Hematopoietic multipotent progenitor cell treated with erythropoietin and hydrocortisone succinate and interleukin-3 and kit ligand, for 4 days (in vitro differentiated cells): ENCODE results near the gene KRT36.

Experiments
- DNase-seq: peaks from one replicate; pipeline ENCODE4 v3.0.0-alpha.2; 2015

The KRT36 gene

DNA sequence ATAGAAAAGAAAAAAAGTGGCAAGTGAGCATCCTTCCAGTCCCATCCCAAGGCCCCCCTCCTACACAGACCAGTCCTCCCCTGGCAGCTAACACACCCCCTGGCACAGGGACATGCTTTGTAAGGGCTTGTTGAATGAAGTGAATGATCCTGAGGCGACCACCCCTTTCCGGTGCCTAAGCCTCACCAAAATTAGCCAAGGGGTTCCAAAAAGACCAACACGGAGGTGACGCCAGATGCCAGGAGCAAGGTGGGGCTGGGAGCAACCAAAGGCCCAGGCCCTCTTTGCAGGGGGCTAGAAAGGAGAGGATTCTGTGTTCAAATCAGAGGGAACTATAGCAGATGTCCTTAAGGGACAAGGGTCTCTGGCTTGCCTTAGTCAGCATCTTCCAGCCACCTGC is 14.3 kb downstream of the KRT36 start:
- DNase-seq = no peak

DNA sequence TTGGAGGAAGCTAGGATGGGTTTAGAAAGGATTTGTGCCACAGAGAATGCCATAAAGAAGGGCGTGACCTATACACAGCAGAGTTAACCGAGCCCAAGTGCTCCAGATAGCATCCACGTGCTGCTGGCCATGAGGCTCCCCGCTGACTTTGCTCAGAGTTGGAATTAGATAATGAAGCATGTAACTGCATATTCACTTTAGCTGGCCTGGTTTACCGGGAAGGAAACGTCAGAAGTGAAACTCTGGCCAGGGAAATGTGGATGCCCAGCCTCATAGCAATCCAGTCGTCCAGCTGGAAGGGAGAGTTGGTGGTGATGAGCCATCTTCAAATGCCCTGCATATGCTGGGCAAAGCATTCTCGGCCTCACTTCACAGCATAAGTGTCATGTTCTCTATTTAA is 14.8 kb downstream of the KRT36 start:
- DNase-seq = no peak

DNA sequence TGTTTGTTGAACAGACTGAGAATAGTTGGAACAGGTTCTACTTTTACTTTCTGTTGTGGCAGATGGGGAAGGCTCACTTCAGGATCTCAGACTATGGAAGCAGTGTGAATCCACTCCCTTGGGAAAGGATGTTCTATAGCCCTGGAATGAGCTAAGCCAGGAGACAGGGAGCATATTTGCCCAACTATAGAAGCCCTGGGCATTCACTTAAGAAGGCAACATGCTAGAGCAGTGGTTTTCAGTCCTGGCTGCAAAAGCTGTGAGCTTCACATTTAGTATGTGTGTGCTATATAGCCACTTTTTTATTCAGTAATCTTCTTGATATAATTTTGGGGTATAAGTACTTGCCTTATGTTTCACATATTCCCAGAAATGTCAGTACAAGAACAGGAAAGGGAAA is 21.4 kb downstream of the KRT36 start:
- DNase-seq = no peak

DNA sequence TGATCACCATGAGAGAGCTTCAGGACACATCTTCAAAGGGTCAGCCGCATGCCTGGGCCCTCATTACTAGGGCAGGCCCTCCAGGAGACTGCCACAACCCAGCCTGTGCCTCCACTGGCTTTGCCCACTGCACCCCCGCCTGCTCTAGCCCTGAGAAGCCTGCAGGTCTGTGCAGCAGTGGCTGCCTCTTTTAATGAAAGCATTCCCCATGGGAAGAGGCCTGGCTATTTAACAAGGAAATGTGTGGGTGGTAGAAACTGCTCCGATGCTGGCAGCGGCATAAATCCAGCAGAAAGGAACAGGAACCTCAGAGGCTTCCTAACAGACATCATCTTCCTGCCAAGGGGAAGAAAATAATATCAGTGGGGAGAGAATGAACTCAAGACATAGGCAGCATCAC is 22.1 kb downstream of the KRT36 start:
- DNase-seq = no peak

DNA sequence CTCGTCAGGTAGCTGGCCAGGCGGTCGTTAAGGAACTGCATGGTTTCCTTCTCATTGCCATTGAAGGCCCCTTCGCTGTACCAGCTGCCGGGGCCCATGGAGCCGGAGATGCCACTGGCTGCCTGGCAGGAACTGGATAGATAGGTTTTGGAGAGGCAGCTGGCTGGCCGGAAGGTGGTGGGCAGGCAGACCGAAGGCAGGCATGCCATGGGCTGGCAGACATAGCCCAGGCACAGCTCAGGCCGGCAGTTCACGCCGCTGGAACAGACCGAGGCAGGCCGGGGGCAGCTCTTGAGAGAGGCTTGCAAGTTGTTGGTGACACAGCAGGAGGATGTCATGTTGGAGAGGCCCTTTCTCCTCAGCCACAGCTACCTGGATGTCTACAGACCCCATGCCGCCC is 22.7 kb downstream of the KRT36 start, which contains the start of gene KRT32:
Gene KRT32 (minus strand): TSS at position 399 of the 400 bp plus-strand sequence. CDS start 61 bp downstream, at position 338.
- no peak for DNase-seq

DNA sequence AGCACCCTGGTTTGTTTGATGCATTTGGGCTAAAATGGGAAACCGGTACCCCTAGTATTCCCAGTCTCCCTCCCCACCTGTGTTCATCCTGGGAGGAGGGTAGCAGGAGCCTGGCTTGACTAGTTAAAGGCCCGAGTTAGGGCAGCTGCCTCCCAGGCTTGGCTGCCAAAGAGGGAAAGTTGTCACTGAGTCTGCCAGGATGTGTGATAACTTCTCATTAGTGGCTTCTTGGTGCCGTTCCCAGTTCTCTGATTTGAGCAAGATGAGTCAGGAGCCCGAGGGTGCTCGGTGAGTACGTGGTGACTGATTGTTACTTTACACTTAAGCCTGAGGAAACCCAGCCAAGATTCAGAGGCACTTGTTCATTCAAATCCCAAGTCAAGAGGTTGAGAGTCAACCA is 25.0 kb downstream of the KRT36 start:
- no peak for DNase-seq

DNA sequence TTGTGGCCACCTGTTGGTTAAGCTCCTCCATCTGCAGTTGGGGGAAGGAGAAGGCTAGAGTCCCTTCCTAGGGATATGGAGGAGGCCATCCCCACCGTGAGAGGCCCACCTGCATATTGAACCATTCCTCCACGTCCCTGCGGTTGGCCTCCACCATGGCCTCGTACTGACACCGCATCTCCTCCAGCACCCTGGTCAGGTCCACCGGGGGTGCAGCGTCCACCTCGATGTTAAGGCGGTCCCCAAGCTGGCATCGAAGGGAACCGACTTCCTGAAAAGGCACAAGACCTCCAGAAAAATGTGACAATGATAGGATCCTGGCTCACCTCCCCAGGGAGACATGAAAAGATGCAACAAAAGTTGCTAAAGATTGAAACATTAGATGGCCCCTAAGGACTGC is 25.5 kb downstream of the KRT36 start:
- DNase-seq = no peak

DNA sequence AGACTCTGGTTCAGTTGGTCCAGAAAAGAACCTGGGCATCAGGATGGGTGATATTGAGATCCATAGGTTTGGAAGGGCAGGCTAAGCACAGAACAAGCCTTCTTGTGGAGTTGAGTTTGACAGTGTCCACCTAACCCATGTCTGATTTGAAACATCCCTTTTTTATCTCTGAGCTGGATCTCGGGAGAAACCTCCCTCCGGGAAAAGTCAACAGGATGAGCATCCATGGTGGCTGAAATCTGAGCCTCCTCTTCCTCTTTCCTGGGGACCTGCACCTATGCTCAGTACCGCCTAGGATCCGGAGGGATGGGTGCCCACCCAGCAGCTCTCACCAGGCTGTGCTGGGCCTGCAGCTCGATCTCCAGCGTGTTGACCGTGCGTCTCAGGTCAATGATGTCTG is 26.0 kb downstream of the KRT36 start:
- no peak for DNase-seq

DNA sequence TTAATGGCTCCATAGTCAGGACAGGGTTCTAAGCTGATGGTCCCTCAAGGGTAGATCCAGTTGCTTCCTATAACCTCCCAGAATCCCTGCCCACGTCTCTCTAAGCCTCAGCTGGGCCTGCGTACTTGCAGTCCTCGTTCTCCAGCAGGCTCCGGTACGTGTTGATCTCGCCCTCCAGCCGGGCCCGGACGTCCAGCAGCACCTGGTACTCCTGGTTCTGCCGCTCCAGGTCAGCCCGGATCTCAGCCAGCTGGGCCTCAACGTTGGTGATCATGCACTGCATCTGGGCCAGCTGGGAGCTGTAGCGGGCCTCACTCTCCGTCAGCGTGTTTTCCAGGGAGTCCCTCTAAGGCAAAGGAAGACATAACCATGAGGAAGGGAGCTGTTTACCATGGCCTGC is 27.0 kb downstream of the KRT36 start:
- DNase-seq = no peak

DNA sequence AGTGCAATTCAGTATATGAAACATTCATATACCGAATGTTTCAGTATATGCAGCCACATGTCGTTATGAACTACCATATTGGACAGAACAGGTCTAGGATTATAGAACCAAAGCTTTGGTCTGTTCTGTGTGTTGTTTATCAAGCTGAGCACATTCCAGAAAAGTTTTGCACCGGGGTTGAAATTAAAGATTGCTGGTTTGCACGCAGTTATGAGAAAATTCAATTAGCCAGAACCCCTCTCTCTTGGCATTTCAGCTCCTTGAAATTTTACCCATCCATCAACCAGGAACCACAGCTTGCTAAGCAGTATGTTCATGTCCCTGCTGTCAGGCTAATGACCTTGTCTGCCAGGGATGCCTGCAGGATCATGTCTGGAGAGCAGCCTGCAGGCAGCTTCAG is 32.0 kb downstream of the KRT36 start:
- DNase-seq = no peak

DNA sequence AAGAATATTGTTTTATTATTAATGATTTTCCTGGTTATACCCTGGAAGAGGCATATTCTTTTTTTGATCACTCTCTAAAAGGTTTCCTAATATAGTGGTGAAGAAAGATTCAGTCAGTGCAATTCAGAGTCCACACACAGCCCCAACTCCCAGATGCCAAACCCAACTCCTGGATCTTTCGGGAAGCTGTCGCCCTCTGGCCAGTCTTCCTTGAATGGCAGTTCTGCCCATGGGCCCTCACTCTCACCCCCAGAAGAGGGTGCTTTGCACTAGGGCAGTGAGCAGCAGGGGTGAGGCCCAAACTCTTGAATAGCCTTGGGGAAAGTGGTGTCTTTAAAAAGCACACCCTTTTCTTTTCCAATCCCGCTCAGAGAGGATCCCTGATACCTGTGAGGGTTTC is 33.5 kb downstream of the KRT36 start:
- no peak for DNase-seq

DNA sequence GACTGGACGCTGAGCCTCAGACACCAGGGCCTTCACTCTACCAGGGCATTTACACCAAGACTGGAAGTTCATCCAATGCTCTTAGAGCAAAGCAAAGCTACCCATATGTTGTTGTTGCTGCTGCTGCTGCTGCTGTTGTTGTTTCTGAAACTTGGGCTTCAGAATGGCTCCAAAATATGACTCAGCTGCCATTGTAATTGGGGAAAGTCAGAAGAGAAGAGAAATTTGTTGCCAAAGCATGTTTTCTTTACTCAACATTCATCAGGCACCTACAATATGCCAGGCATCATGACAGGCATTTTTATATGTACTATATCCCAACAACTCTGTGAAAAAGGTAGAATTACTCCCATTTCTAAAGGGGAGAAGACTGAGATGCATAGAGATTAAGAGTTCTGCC is 34.5 kb downstream of the KRT36 start:
- no peak for DNase-seq

DNA sequence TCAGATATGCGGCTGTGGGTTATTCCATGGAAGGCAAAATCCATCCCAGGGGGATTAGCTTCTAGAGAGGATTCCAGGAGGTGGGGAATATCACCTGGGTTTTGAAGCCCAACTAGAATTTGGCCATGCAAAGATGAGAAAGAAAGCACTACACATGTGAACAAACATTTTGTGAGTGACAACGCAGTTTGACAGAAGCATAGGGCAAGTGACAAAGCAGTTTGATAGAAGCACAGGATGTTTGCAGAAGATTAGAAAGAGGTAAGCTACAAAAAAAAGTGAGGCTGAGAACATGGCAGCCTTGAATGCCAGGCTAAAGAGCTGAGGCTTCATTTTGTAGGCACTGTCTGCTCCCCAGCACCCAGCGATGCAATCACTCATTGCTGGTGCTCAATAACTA is 36.6 kb downstream of the KRT36 start:
- peak; percentile 6 for DNase-seq

DNA sequence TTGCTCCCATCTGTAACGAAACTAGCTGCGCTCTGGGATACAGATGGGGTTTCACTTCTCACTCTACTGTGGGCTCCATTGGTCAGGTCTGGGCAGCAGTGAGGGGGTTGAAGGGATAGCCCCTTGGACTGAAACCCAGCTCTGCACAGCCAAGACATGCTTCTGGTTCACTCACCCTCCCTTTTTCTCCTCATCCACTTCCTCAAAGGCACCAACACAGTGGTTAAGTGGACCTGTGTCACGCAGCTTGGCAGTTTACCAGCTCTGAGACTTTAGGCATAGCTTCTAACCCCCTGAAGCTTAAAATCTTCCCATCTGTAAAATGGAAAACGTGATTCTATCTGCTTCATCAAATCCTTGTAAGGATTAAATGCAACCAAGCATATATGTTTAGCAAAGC is 37.4 kb downstream of the KRT36 start:
- DNase-seq = peak; percentile 74

DNA sequence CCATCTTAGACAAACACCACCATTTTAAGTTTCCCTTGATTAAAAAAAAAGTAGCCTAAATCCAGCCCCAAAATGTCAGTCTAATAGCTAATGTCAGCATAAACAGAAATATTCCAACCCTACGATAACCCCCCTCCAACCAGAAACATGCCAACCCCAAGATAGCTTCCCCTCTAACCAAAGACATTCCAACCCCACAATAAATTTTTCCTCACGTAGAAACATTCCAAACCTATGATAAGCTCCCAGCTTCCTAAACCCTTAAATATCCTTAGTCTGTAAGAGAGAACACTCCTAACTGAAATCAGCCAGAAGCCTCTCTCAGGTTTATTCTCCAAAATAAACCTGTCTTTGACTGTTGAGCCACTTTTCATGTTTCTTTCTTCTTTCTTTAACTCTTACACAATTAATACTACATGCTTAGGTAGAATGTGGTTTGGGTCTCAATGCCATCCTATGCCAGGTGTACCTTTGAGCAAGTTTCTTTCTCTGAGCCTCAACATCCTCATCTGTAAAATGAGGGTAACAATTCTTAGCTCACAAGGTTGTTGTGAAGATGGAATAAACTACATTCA is 38.5 kb downstream of the KRT36 start:
- no peak for DNase-seq

DNA sequence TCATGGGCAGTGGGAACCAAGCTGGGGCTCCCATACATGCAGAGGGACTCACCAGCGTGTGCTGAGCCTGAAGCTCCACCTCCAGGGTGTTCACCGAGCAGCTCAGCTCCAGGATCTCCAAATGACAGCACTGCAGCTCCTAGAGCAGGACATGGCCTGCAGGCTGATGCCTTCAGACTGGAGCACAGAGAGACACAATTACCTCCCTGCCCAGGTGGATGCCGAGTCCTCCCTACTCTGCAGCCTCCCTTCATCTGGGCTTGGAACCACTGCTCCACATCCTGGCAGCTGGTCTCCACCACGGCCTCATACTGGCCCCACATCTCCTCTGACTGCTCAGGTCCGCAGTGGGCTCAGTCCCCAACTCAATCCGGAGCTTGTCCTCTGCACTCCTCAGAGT is 40.7 kb downstream of the KRT36 start:
- DNase-seq = no peak

DNA sequence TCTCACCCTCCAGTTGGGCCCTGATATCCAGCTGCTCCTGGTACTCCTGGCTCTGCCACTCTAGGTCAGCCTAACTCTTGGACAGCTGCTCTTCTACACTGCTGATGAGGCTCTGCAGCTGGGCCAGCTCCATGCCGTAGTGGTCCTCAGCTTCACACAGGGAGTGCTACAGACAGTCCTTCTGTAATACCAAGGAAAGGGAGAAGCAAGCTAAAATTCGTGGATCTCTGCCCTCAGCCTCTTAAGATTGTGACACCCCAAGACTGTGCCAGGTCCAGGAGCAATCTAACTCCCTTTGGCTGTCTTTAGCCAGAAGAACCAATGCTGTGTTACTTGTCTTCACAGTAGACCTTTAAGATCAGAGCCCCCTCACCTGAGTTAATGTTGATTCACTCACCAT is 41.2 kb downstream of the KRT36 start:
- DNase-seq = no peak

DNA sequence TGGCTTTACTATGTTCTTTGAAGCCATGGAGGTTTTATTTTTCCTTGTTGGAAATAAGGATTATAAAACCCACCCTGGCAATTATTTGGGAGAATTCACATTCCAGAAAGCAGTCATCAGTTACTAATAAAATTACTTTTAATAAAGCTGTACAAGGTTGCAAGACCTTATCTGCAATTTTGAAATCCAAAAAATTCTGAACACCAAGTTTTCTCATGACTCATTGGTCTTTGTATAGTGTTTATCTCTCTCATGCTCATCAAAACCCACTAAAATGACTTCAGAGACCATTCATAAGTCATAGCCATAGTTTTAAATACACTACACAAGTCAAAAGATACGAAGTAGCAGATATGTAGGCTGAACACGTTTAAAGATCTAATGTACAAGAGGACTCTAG is 42.9 kb downstream of the KRT36 start:
- DNase-seq = no peak

DNA sequence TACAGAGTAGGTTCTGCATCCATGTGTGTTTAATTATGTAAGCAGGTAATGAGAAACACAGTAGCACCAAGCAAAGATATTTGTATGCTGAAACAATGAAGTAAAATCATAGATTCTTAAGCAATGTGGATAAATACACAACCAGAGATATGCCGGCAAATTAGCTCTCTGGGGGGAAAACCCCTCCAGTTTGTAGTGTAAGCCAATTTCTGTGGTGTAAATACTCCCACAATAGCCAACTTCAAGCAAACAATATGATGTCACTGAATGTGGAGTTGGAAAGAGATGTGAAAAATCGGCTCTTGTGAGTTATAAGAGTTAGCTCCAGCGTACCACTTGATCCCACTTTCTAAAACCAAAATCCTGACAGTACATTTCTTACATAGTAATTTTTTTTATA is 45.1 kb downstream of the KRT36 start:
- no peak for DNase-seq

DNA sequence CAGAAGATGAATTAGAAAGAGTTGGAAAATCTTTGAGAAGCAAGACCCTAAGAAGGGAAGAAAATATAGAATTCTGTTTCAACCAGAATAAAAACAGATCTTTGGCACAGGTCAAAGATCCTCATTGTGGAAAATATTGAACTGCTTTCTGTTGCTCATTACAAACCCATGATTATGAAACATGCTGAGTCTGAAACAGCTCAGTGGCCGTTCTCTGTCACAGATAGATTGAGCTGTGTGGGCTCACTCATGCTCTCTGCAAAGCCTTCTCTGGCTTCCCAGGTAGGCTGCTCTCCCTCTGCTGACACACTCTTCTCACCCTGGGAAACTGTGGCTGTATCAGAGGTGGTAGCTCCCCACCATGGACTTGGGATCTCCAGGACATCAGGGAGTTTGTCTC is 45.5 kb downstream of the KRT36 start:
- no peak for DNase-seq

DNA sequence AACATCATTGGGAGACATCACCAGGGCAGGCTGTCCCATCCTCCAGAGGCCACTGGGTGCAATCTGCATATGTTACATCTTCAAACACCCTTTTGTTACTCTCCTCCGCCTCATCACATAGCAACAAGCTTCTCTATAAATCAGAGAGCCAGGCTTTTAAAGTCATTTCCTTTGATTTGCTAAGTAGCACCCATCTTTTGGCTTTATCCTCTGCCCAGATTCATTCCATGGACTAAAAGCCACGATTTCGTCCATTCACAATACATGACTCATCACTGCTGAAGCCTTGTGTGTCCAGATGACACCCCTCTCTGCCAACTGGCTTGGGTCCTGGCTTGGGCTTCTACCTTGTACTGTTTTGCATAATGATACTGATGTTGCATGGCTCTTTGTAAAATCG is 47.0 kb downstream of the KRT36 start:
- DNase-seq = no peak

DNA sequence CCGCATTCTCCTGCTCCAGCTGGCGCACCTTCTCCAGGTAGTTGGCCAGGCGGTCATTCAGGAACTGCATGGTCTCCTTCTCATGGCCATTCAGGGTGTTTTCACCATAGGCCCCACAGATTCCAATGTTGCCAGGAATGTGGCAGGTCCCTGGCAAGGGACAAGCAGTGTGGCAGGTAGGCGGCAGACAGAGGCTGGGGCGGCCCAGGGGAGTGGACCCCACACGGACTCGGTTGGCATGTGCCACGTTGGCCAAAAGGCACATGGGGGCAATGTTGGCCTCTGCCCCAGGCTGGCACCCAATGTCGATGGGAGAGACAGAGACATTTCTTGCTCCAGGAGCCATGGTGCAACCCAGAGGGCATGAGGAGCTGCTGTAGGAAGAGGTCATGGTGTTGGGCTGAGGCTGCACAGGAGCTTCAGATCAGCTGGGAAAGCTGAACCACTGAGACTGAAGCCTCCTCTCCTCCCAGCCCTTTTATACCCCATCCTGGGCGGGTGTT is 49.1 kb downstream of the KRT36 start, which contains the start of gene KRT38:
Gene KRT38 (minus strand): TSS at position 453 of the 503 bp plus-strand sequence. CDS start 62 bp downstream, at position 391.
- no peak for DNase-seq

DNA sequence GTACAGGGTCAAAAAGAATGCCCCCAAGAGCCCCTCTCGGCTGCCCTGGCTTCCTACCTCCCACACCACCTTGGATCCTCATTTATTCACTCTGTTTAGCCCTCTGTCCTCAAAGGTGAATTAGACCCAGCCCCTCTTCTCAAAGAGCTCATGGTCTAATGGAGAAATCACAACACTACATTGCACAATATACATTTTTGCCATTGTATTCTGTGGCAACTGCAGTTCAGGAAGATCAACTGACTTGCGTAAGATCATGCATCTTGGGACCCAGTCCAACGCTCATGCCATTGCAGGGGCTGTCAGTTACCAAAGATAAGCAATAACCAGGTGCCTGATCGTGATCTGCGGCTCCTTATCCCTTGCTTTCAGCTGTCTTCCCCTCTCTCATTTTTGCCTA is 50.3 kb downstream of the KRT36 start:
- peak; percentile 3 for DNase-seq

DNA sequence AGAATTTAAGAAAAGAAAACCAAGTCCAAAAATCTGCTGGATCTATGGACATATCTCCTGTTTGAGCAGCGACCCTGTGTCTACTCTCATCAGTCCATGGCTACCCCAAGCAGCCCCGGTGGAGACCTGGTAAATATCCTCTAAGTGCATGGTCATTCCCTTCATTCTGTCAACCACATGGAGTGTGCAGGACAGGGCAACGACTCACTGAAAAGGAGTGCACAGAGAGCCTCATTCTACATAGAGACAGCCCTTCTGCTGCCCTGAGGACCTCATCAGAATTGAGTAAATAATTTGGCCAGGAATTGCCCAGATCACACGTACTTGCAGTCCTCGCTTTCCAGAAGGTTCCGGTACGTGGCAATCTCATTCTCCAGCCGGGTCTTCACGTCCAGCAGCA is 51.9 kb downstream of the KRT36 start:
- no peak for DNase-seq

DNA sequence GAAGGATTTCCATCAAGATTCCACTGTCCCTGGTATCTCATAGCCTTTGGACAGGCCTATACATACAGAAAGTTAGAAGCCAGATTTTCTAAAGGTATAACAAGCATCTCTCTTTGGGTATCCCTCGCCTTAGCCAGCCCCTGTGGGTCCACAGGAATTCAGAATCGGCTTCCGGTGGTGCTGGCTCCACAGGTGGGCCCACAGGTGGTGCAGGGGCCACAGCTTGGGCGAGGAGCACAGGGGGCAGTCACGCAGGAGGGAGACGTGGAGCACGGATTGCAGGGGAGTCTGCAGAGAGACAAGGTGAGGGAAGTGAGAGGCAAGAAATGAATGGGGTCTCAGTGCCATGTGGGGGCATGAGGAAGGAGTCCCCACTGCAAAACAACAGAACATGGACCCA is 52.5 kb downstream of the KRT36 start:
- DNase-seq = no peak
